ENCODE data around the gene CILP2. TPM values are rescaled to one million over a fixed set of nuclear protein-coding genes. Genes with fewer than 3 reads are reported as not detected.
A peak's percentile ranks its signal among the peaks of the same experiment; 100 is the strongest.

CILP2 gene
- total and polyA plus RNA-seq, 8 donors: under 0.01 to 1.4 (median 0.39) TPM; not detected in 4

- peaks cover 0 to 19% (median 11%) of the 10 kb centered on the region in 4 donors for H3K36me3 ChIP-seq
- WGBS, 5 donors: 87 to 94% (median 90%) methylated on average over 11 of the region's 11 CpGs
- H3K4me1 ChIP-seq: no peaks in the 10 kb centered on the region
- no peak overlapping the region for H3K27ac ChIP-seq
- no peak overlapping the region for H3K4me3 ChIP-seq
- intact Hi-C loops (cut with DNase I; ENCODE audit: low total_unique reads): no loop called here
- H3K9me3 ChIP-seq: no peaks in the 10 kb centered on the region
- TF ChIP-seq POLR2AphosphoS5 (IDR thresholded peaks at IDR 0.05) (no peak), POLR2A (IDR thresholded peaks at IDR 0.05) (no peak), EP300 (IDR thresholded peaks at IDR 0.05) (no peak), CTCF (IDR thresholded peaks at IDR 0.05) (no peak)
- no peaks in the 10 kb centered on the region for H3K27me3 ChIP-seq
- no peak for DNase-seq
Observed at GRCh38 chr19:19571071-19571786, 33.2 kb downstream of the CILP2 start.

- TF ChIP-seq POLR2AphosphoS5 (IDR thresholded peaks at IDR 0.05) (no peak), POLR2A (IDR thresholded peaks at IDR 0.05) (no peak)
- Histone ChIP-seq H3K4me3 (no peak overlapping the region), H3K27me3 (no peaks in the 10 kb centered on the region), H3K9me3 (no peaks in the 10 kb centered on the region), H3K36me3 (peaks cover 0 to 2% (median under 1%) of the 10 kb centered on the region in 4 donors), H3K27ac (no peak overlapping the region), H3K4me1 (peaks cover 0 to 8% (median 6%) of the 10 kb centered on the region in 4 donors)
- WGBS, 5 donors: 61 to 83% (median 64%) methylated on average over 6 of the region's 6 CpGs
- no peak for DNase-seq
- intact Hi-C loops (cut with DNase I; ENCODE audit: low total_unique reads): no loop called here
Observed at GRCh38 chr19:19575411-19575810, 37.3 kb downstream of the CILP2 start.

- WGBS, 5 donors: 88 to 95% (median 93%) methylated on average over 6 of the region's 6 CpGs
- H3K27me3 ChIP-seq: no peaks in the 10 kb centered on the region
- no peak overlapping the region for H3K27ac ChIP-seq
- no peaks in the 10 kb centered on the region for H3K36me3 ChIP-seq
- peaks cover 0 to 22% (median 13%) of the 10 kb centered on the region in 4 donors for H3K4me1 ChIP-seq
- no peak for DNase-seq
- no peaks in the 10 kb centered on the region for H3K9me3 ChIP-seq
- TF ChIP-seq CTCF (IDR thresholded peaks at IDR 0.05) (no peak), POLR2AphosphoS5 (IDR thresholded peaks at IDR 0.05) (no peak), POLR2A (IDR thresholded peaks at IDR 0.05) (no peak), EP300 (IDR thresholded peaks at IDR 0.05) (no peak)
- intact Hi-C loops (cut with DNase I; ENCODE audit: low total_unique reads): no loop called here
- no peak overlapping the region for H3K4me3 ChIP-seq
Observed at GRCh38 chr19:19578252-19578651, 40.2 kb downstream of the CILP2 start.

GRCh38 chr19:19579533-19580361 lies 41.7 kb downstream of the CILP2 start:
- intact Hi-C loops (cut with DNase I; ENCODE audit: low total_unique reads): no loop called here
- WGBS, 5 donors: 85 to 90% (median 86%) methylated on average over 24 to 25 of the region's 25 CpGs
- no peak for TF ChIP-seq EP300 (IDR thresholded peaks at IDR 0.05)
- no peak for TF ChIP-seq POLR2AphosphoS5 (IDR thresholded peaks at IDR 0.05)
- TF ChIP-seq CTCF (IDR thresholded peaks at IDR 0.05): no peak
- TF ChIP-seq POLR2A (IDR thresholded peaks at IDR 0.05): no peak
- Histone ChIP-seq H3K27me3 (no peaks in the 10 kb centered on the region), H3K9me3 (no peaks in the 10 kb centered on the region), H3K4me3 (no peak overlapping the region), H3K4me1 (peaks cover 0 to 22% (median 13%) of the 10 kb centered on the region in 4 donors), H3K27ac (peak overlapping the region; percentile 37 to 77 (median 60)), H3K36me3 (no peaks in the 10 kb centered on the region)
- no peak for DNase-seq

Measured in stomach (tissue), 9 donors.